ENCODE data around the gene TTLL8.
A peak's percentile ranks its signal among the peaks of the same experiment; 100 is the strongest.

The TTLL8 gene

DNA sequence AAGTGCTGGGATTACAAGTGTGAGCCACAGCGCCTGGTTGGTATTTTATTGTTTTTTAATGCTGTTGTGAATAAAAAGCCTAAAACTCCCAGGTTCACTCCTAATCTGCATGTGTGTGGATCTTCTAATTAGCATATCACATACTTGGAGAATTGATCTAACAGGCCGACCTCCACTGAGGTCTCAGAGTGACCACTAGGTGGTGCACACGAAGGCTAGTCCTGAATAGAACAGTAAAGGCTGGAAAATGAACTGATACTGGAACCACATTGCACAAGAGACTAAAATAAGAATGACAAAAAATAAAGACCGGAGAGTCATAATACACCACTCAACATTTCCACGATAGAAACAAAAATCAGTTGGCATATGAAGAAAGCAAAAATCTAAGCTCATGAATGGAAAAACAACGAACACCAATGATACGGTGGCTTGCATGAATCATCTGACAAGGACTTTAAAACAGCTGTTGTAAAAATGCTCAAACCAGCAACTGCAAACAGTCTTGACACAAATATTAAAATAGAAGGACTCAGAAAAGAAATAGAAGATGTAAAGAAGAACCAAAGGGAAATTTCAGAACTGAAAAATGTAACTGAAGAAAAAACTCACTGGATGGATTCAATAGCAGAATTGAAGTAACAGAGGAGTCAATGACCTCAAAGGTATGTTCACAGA, 78.4 kb downstream of the TTLL8 start:
- no peak for TF ChIP-seq ZNF274 (IDR thresholded peaks at IDR 0.05; ENCODE audit: low read depth, low read length)
- H3K4me3 ChIP-seq (ENCODE audit: low read length), result no peak overlapping the region

DNA sequence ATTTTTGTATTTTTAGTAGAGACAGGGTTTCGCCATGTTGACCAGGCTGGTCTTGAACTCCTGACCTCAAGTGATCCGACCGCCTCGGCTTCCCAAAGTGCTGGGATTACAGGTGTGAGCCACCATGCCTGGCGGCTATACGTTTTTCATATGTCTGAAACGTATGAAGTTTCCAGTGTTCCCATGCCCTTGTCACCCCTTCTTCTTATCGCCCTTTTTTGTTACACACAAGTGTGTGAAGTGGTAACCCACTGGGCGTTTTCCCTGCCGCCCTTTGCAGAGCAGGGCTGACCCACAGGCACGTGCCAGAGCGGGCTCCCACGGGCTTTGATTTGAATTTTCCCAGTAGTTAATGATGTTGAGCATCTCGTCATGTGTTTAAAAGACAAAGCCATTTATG, 80.5 kb downstream of the TTLL8 start:
- TF ChIP-seq ZNF274 (IDR thresholded peaks at IDR 0.05; ENCODE audit: low read depth, low read length), result no peak
- H3K4me3 ChIP-seq (ENCODE audit: low read length), result no peak overlapping the region

DNA sequence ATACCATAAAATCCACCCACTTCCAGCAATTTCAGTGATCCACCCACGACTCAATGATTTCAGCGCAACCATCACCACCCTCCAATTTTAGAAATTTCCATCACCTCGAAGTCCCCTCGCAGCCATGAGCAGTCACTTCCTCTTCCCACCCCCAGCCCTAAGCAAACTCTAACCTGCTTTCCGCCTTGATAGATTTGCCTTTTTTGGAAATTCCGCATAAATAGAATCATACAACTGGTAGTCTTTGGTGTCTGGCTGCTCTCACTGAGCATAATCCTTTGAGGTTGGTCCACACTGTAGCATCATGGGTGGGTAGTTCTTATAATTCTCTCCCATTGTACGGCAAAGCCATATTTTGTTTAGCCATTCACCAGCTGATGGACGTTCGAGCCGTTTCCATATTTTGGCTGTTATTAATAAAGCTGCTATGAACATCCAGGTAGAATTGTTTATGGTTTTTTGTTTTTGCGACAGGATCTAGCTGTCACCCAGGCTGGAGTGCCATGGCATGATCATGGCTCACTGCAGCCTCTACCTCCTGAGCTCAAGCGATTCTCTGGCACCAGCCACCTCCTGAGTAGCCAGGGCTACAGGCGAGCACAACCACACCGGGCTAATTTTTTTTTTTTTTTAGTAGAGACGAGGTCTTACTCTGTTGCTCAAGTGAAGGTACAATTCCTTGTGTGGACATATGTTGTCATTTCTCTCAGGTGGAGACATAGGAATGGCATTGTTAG, 81.5 kb downstream of the TTLL8 start:
- H3K4me3 ChIP-seq (ENCODE audit: low read length), result no peak overlapping the region
- TF ChIP-seq ZNF274 (IDR thresholded peaks at IDR 0.05; ENCODE audit: low read depth, low read length), result no peak

DNA sequence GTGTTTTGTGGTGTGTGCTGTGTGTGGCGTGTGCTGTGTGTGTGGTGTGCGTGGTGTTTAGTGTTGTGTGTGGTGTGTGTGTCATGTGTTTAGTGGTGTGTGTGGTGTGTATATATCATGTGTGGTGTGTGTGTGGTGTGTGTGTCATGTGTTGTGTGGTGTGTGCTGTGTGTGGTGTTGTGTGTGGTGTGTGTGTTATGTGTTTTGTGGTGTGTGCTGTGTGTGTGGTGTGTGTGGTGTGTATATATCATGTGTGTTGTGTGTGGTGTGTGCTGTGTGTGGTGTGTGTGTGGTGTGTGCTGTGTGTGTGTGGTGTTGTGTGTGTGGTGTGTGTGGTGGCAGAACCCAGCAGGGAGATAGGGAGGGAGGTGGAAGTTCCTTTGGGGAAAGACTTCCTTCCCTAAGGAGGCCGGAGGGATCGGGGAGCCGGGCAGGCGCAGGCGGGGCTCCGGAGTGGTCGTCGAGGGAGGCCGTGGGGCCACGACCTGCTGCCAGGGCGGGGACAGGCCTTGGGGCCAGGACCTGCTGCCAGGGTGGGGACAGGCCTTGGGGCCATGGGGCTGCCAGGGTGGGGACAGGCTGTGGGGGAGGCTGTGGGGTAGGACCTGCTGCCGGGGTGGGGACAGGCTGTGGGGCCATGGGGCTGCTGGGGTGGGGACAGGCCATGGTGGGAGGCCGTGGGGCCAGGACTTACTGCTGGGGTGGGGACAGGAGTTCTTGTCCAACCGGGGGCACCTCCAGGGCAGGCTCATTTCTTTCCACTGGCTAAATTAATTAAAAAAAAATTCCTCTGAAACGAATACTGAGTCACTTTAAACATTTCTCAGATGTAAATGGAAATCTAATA, 82.3 kb downstream of the TTLL8 start:
- H3K4me3 ChIP-seq (ENCODE audit: low read length), result no peak overlapping the region
- TF ChIP-seq ZNF274 (IDR thresholded peaks at IDR 0.05; ENCODE audit: low read depth, low read length), result no peak

DNA sequence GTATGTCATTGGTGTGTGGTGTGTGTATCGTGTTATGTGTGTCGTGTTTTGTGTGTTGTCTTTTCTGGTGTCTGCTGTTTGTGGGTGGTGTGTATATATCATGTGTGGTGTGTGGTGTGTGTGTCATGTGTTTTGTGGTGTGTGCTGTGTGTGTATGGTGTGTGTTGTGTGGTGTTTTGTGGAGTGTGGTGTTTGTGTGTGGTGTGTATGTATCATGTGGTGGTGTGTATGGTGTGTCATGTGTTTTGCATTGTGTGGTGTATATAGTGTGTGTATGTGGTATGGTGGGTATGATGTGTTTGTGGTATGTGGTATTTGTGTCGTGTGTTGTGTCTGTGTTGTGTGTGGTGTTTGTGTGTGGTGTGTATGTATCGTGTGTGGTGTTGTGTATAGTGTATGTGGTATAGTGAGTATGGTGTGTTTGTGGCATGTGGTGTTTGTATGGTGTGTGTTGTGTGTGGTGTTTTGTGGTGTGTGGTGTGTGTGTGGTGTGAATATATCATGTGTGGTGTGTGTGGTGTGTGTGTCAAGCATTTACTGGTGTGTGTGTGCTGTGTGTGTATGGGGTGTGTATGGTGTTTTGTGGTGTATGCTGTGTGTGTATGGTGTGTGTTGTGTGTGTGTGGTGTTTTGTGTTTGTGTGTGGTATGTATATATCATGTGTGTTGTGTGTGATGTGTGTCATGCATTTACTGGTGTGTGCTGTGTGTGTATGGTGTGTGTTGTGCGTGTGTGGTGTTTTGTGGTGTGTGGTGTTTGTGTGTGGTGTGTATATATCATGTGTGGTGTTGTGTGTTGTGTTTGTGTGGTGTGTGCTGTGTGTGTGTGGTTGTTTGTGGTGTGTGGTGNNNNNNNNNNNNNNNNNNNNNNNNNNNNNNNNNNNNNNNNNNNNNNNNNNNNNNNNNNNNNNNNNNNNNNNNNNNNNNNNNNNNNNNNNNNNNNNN, 84.8 kb downstream of the TTLL8 start:
- H3K4me3 ChIP-seq (ENCODE audit: low read length), result no peak overlapping the region
- TF ChIP-seq ZNF274 (IDR thresholded peaks at IDR 0.05; ENCODE audit: low read depth, low read length), result no peak

DNA sequence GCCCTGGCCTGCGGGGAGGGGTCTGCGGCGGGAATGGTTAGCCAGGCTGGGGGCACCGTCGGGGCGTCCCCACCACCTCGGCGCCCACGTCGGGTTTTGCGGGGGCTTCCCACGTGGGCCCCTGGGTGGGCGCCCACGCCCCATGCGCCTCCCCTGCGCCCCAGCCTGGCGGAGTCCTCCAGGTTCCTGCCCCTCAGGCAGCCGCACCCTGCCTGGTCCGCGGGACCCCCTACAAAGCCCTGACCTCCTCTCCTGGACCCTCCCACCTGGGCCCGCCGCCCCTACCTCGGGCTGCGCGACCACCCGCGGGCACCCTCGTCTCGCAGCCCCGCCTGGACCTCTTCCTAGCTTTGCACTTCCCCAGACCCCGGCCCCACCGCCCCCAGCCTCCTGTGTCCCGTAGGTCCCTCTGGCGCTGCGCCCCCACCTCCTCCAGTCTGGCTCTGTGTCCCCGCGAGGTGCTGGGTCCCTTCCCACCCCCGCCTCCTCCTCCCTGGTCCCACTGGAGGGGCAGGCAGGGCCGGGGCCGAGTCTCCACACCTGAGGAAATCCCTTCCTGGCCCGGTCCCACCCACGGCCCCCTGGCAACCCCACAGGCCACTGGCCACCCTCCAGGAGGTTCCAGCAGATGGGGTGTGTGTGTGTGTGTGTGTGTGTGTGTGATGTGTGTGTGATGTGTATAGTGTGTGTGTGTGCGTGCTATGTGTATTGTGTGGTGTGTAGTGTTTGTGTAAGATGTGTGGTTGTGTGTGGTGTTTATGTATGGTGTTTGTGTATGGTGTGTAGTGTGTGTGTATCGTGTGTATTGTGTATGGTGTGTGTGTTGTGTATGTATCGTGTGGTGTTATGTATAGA, 85.7 kb downstream of the TTLL8 start:
- TF ChIP-seq ZNF274 (IDR thresholded peaks at IDR 0.05; ENCODE audit: low read depth, low read length), result no peak
- H3K4me3 ChIP-seq (ENCODE audit: low read length), result no peak overlapping the region; the same call in 1 of the 2 replicates

DNA sequence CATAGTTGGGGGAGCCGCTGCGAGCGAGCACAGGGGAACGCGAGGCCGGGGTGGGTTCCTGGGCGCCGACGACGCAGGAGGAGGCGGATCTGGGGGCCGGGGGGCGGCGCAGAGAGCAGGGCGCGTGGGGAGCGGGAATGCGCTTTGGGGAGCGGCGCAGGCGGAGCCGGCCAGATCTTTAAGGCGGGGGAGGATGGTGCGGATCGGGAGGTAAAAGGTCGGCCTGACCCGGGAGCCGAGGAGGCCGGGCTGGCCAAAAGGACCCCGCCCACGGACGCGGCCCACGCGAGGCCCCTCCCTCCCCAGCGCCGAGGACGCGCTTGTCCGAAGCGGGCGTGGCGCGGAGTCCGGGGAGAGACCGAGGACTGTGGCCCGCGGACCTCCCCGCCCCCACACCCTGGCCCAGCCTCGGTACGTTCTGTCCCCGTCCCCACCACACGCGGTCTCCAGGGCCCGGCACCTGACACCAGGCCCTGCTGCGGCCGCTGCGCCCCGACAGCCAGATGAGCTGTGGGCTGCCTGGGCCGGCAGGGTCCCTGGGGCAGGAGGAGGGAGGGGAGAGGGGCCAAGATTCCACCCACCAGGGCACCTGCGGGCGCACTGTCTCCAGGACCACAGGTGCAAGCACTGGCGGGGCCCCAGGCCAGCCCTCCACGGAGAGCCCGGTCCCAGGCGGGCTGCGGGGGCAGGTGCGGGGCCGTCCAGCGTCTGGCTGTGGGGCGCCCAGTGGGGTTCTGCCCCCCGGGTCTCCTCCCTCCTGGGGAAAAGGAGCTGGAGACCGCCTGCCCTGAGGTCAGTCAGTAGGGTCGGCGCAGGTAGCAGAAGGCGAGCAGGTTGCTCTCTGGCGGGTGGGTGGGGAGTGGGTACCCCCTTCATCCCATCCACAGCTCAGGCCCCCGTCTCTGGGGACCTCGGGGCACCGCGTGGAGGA, 86.6 kb downstream of the TTLL8 start:
- TF ChIP-seq ZNF274 (IDR thresholded peaks at IDR 0.05; ENCODE audit: low read depth, low read length), result no peak
- H3K4me3 ChIP-seq (ENCODE audit: low read length), result peak overlapping the region; percentile 40; the same call in 1 of the 2 replicates

DNA sequence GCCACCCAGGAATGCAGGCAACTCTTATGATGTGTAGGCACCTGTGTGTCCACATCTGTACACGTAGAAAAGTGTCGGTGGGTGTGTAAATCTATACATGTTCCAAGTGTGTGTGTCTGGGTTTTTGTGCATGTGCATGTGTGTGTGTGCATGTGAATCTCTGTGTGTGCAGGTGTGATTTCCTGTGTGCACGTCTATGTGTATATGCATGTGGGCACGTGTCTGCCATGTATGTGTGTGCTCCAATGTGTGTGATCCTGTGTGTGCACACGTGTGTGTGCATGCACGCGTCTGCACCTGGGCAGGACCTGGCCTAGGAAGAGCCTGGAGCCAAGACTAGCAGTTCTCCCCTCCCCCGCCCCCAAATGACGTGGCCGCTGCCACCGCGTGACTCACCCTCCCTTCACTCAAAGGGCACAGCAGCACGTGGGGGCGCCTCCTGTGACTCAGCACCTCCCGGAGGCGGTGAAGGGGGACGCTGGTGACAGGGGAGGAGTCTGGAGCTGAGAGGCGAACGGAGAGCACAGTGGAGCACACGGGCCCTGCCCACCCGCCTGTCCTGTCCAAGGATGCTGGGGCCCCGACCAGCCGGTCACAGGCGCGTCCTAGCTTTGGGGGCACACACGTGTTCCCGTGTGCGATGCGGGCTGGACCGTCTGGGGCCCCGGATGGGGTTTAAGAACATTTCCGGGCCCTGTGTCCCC, 87.4 kb downstream of the TTLL8 start:
- H3K4me3 ChIP-seq (ENCODE audit: low read length), result peak overlapping the region; percentile 40; the same call in 1 of the 2 replicates

DNA sequence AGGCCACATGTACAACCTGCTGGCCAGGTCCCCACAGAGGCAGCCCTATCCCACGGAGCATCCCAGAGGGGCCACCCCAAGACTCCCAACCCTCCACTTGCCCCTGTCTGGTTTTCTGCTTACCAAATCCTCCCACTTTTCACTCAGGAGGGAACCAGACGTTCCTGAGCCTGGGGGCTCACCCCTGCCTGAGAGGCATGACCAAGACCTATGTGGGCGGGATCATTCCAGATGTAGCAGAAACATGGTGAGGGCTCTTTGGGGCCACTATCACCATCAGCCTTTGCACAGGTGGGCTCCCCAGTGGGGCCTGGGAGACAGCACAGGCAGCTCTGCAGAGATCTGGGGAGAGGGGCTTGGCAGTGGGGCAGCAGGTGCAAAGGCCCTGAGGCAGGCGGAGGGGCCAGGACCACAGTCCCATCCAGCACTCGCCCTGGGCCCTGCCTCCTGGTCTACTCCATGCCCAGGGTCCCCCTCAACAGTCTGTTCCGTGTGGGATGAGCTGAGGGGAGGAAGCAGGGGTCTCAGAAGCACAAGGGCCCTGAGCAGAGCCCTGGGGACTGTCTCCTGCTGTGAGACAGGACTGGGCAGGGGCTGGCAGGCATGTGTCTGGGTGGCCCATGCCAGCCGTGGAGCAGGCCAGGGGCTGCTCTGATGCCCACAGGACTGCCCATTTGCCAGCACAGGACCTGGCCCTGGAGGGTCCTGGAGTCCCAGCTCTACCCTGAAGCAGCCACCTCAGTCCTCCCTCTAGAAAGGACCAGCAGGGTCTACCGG, 88.2 kb downstream of the TTLL8 start:
- no peak for TF ChIP-seq ZNF274 (IDR thresholded peaks at IDR 0.05; ENCODE audit: low read depth, low read length)

More for the DNA sequence above, 87.4 kb downstream of the TTLL8 start:
- no peak for TF ChIP-seq ZNF274 (IDR thresholded peaks at IDR 0.05; ENCODE audit: low read depth, low read length)

DNA sequence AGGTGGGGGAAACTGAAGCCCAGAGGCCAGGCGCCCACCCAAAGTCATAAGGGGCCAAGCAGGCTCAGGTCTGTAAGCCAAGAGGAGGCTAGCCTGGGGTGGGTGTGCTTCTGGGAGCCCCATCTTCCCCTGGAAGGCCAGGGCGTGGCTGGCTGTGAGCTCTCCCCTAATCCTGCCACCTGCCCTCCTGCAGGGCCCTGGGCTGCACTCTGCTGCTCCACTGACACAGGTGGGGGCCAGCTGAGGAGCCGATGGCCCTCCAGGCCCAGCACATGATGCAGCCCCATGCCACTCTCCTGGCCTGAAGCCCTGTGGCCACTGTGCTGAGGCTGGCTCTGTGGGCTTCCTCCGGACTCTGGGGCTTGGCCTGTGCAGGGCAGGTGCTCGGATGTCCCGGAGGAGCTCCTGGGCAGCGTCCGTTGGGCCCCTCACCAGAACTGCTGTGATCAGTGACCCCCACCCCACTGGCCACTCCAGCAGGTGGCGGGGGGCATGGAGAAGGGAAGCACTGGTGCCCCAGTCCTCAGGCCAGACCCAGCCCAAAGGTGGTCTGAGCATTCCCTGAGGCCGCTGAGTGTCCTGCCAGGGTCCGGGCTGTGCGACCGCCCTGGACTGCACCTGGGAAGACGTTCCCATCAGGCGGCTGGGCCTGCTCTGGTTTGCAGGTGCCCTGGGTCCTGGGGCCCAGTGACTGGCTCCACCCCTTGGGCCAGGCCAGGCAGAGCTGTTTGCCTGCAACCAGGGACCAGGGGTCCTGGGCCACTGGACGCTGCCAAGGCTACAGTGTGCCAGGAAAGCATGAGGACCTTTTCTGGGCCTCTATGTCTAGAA, 89.1 kb downstream of the TTLL8 start:
- H3K4me3 ChIP-seq (ENCODE audit: low read length), result no peak overlapping the region
- no peak for TF ChIP-seq ZNF274 (IDR thresholded peaks at IDR 0.05; ENCODE audit: low read depth, low read length)

More for the DNA sequence above, 88.2 kb downstream of the TTLL8 start:
- H3K4me3 ChIP-seq (ENCODE audit: low read length), result no peak overlapping the region

All from GM08714 (cell line).